BJ (cell line): ENCODE results near the gene CTNNA1. TPM values are rescaled to one million over a fixed set of nuclear protein-coding genes. Genes with fewer than 3 reads are reported as not detected.

ENCODE experiments used
- CTCF ChIA-PET: fragments of 350-600 bp; formaldehyde crosslinking; extraction: SDS; loops from one replicate; lab custom pipeline; 2021; ENCODE audit warnings: antibody characterized with exemption, inconsistent platforms; lab: Yijun Ruan, JAX
- POLR2A ChIA-PET: fragments of 300-600 bp; sonication (Branson Sonifier 250); formaldehyde crosslinking; extraction: SDS; loops from one replicate; lab custom pipeline; 2021; ENCODE audit warnings: antibody characterized with exemption; lab: Charles Lee
- DNase-seq: peaks from one replicate; pipeline ENCODE4 v3.0.0-alpha.2; 2011; ENCODE audit warnings: low read depth
- H3K27me3 ChIP-seq: 2 replicates; pipeline ENCODE4 v1.6.0; 2011; ENCODE audit warnings: low read length; ENCODE audit not compliant: control insufficient read depth, insufficient read depth
- H3K36me3 ChIP-seq: 2 replicates; pipeline ENCODE4 v1.5.1; 2011; ENCODE audit warnings: low read length; ENCODE audit not compliant: control insufficient read depth, insufficient read depth
- H3K4me3 ChIP-seq: 2 replicates; pipeline ENCODE4 v1.5.1; 2011; ENCODE audit warnings: low read depth, mild to moderate bottlenecking, control low read depth, low read length
- CTCF ChIP-seq: IDR thresholded peaks from 2 replicates; pipeline ENCODE4 v1.5.1; 2011; ENCODE audit warnings: low read depth, mild to moderate bottlenecking, control low read depth, inconsistent platforms, low read length, moderate library complexity; ENCODE audit not compliant: insufficient read depth
- polyA plus RNA-seq: library from polyadenylated mRNA; depleted of rRNA; stranded (reverse); fragments of >200 nt; gene quantifications from 2 replicates; pipeline ENCODE4 v1.2.3, GENCODE V29; 2011

The CTNNA1 gene
- polyA plus RNA-seq, 1 experiment: 169 TPM

- Histone ChIP-seq H3K4me3 (no peak overlapping the region), H3K36me3 (peaks cover 1% of the 10 kb centered on the region; the same call in 1 of the 2 replicates), H3K27me3 (no peaks in the 10 kb centered on the region)
- DNase-seq: peak; percentile 10
- CTCF ChIA-PET: no interaction called here
- TF ChIP-seq CTCF: no peak
- POLR2A ChIA-PET: interaction anchor here (0.6 to 0.7 kb wide), 2 partner anchors 315 to 411 kb away, joined by 3 read pairs; partner anchors contain the start of gene ETF1
Observed at GRCh38 chr5:138953387-138954256, 200.4 kb downstream of the CTNNA1 start.

GRCh38 chr5:138954257-138955012 lies 201.2 kb downstream of the CTNNA1 start:
- Histone ChIP-seq H3K27me3 (no peaks in the 10 kb centered on the region), H3K36me3 (peaks cover 1% of the 10 kb centered on the region; the same call in 1 of the 2 replicates), H3K4me3 (no peak overlapping the region)
- no peak for TF ChIP-seq CTCF
- DNase-seq: no peak
- CTCF ChIA-PET: interaction anchor here (1.0 kb wide), 1 partner anchor 13 kb away, joined by 4 read pairs; no protein-coding TSS in a partner anchor
- POLR2A ChIA-PET: no interaction called here

GRCh38 chr5:138955013-138955660 lies 201.9 kb downstream of the CTNNA1 start:
- Histone ChIP-seq H3K27me3 (no peaks in the 10 kb centered on the region), H3K36me3 (peaks cover 1% of the 10 kb centered on the region; the same call in 1 of the 2 replicates), H3K4me3 (no peak overlapping the region)
- POLR2A ChIA-PET: no interaction called here
- TF ChIP-seq CTCF: no peak
- CTCF ChIA-PET: interaction anchor here (1.0 kb wide), 1 partner anchor 12 kb away, joined by 4 read pairs; no protein-coding TSS in a partner anchor
- DNase-seq: no peak

GRCh38 chr5:138955671-138956295 lies 202.6 kb downstream of the CTNNA1 start:
- ChIA-PET POLR2A (no interaction called here), CTCF (interaction anchor here (1.0 kb wide), 1 partner anchor 11 kb away, joined by 4 read pairs; no protein-coding TSS in a partner anchor)
- Histone ChIP-seq H3K27me3 (no peaks in the 10 kb centered on the region), H3K4me3 (no peak overlapping the region), H3K36me3 (no peaks in the 10 kb centered on the region; the same call in 1 of the 2 replicates)
- DNase-seq: no peak
- TF ChIP-seq CTCF: no peak
